Measurements from ENCODE around the gene C10orf95.
"Not testable (repeated sequence)": the region's sequence is repeated elsewhere in the genome, so short reads cannot be mapped to it uniquely, and the experiment has no call there.

Gene C10orf95

GRCh38 chr10:102463983-102464382 is 12.6 kb upstream of the C10orf95 start:
- FAIRE-seq = no peak

- FAIRE-seq = no peak
Measured at GRCh38 chr10:102462512-102463054, 11.2 kb upstream of the C10orf95 start.

- FAIRE-seq = no peak
Measured at GRCh38 chr10:102461187-102462054, 10.1 kb upstream of the C10orf95 start.

GRCh38 chr10:102460836-102461186 is 9.5 kb upstream of the C10orf95 start:
- FAIRE-seq = no peak

GRCh38 chr10:102458656-102459055 is 7.3 kb upstream of the C10orf95 start:
- FAIRE-seq = no peak

GRCh38 chr10:102457591-102458150 is 6.3 kb upstream of the C10orf95 start:
- no peak for FAIRE-seq

GRCh38 chr10:102455893-102456471 is 4.6 kb upstream of the C10orf95 start:
- FAIRE-seq = no peak

- not testable (repeated sequence) for FAIRE-seq
Measured at GRCh38 chr10:102454662-102455487, 3.5 kb upstream of the C10orf95 start.

GRCh38 chr10:102453502-102453901 is 2.2 kb upstream of the C10orf95 start:
- no peak for FAIRE-seq

- no peak for FAIRE-seq
Measured at GRCh38 chr10:102452672-102453340, 1.5 kb upstream of the C10orf95 start.

- FAIRE-seq = no peak
Measured at GRCh38 chr10:102450374-102451104, 804 bp downstream of the C10orf95 start.

- no peak for FAIRE-seq
Measured at GRCh38 chr10:102450124-102450373, 1.3 kb downstream of the C10orf95 start.

- no peak for FAIRE-seq
Measured at GRCh38 chr10:102449321-102450123, 1.8 kb downstream of the C10orf95 start.

GRCh38 chr10:102444851-102445250 is 6.5 kb downstream of the C10orf95 start:
- FAIRE-seq = no peak

GRCh38 chr10:102438374-102438773 is 13.0 kb downstream of the C10orf95 start:
- no peak for FAIRE-seq

- no peak for FAIRE-seq
Measured at GRCh38 chr10:102437515-102437914, 13.8 kb downstream of the C10orf95 start.

- FAIRE-seq = no peak
Measured at GRCh38 chr10:102436312-102436711, 15.0 kb downstream of the C10orf95 start.

- FAIRE-seq = no peak
Measured at GRCh38 chr10:102435529-102436233, 15.7 kb downstream of the C10orf95 start.

GRCh38 chr10:102435133-102435497 is 16.2 kb downstream of the C10orf95 start:
- no peak for FAIRE-seq

- FAIRE-seq = no peak
Measured at GRCh38 chr10:102434394-102435132, 16.8 kb downstream of the C10orf95 start.
